ENCODE data around the gene FLT1.

FLT1 gene

GRCh38 chr13:28338742-28339141, 156.2 kb downstream of the FLT1 start:
- DNase-seq, result no peak

DNA sequence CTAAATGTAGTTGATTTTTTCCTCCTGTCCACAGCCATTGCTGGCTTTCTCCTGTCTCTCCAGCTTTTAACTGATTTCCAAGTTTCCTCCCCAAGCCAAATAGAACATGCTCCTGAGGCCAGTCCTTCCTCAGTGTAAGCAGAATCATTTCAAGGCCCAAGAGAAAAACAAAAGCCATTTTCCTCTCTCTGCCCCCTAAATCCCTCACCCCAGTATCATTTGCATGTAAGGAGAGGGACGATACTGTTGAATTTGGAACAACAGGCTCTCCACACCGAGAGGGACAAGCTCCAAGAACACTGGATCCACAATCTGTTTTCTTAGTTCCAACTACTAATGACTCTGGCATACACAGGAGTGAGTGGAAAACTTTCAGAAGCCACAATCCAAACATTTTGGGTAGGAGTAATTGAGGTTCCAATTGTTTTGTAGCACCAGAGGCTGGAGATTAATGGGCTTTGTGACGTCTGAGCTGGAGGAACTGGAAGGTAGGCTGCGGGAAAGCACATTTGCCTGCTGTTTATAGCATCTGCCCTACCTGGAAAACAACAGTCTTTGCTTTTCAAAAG, 156.8 kb downstream of the FLT1 start:
- no peak for DNase-seq

DNA sequence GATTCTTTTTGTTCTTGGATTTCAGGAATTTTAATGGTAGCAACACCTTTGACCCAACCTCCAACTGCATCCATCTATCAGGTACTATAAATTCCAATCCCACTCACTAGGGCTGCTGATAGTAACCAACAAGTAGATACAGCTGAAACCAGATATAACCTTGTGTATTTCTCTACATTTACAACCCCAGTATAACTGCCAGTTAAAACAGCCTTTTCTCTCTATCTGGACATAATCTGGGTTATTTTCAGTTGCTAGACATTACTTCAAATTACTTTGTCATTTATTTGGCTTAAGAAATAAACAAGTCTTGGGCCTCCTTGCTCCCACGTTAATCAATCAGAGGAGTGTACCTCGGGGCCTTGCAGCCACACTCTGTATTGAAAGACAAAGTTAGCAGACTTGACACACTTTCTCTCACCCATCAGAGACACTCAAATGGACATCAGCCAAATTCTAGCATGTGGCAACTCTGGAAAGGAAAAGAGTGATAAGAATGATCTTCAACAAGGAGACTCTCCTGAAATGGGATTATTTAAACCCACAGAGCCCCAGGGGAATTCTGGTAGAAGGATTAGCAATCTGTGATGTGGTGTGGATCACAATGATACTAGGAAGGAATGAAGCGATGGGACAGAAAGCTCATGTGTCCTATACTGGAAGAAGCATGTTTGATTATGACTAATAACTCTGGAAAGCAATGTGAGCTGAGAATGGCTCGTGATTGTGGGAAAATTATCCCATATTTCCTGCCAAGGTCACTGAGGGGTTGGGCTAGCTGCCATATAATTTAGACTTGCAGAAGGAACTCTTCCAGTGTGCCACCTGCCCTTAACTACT, 157.5 kb downstream of the FLT1 start:
- no peak for DNase-seq

DNA sequence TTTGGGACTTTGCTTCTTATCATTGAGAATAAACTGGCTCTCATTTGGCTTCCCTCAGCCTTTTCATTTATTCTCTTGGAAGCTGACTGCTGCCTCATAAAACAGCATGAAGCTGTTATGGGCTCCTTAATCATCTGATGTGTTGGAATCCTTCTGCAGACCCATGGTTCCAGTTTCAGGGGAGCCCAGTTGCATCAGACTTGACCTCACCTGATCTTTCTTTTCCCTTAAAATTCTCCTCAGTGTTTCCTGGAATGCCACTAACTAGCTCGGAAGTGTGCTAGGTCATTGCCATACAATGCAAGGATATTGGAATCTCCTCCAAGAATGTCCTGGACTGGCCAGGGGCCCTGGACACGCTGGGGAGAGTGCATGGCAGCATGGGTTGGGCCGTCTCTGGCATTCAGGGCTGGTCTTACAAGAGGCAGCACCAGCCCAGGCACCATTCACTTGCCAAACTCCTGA, 158.7 kb downstream of the FLT1 start:
- DNase-seq, result no peak

GRCh38 chr13:28333204-28333881, 161.6 kb downstream of the FLT1 start:
- DNase-seq, result no peak

- no peak for DNase-seq
Observed at GRCh38 chr13:28329395-28330158, 165.4 kb downstream of the FLT1 start.

GRCh38 chr13:28328271-28328607, 166.7 kb downstream of the FLT1 start:
- DNase-seq, result no peak

DNA sequence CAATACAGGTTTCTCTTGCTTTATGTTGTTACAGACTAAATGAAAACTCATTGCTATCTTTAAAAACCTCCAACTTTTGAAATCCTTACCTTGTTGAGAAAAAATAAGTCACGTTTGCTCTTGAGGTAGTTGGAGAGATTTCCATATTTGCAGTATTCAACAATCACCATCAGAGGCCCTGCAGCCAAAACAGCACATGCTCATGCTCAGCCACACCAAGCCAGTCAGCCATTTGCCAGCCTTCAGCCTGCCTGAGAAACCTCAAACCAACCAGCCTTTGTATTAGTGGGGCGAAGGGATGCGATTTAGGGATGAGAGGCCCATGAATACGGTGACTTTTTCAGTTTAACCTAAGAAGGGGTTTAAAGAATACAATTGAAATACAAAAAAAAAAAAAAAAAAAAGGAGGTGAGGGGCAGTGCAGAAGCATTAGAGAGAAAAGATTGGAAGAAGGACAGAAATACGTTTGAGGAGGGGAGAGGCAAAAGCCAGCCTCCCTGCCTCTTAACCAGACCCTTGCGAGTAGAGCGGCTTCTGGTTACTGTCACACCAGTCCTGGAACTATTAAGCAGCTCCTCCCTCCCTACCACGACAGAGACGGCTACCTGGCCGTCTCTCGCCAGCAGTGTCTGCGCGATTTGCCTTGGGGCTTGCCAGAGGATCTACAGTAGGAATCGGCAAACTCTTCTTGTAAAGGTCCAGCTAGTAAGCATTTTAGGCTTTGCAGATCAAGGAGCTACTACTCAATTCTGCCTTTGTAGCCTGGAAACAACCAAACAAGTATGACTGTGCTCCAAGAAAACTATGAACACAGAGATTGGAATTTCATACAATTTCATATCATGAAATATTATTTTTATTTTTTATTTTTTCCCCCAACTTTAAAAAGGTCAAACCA, 167.3 kb downstream of the FLT1 start:
- DNase-seq, result no peak

DNA sequence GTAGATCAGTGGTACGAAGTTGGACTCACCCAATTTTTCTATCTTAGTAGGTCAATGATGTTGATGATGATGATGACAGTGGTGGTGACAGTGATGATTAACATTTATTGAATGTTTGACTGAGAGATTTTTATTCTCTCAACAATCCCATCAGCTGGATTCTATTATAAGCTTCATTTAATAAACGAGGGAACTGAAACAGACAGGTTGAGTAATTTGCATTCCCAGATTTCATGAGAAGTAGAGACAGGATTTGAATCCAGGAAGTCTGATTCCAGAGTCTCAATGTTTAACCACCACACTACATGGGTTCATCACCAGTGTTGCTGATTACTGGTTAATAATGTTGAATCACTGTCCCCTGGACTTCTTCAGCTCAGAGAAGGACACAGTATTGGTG, 168.9 kb downstream of the FLT1 start:
- DNase-seq, result no peak

DNA sequence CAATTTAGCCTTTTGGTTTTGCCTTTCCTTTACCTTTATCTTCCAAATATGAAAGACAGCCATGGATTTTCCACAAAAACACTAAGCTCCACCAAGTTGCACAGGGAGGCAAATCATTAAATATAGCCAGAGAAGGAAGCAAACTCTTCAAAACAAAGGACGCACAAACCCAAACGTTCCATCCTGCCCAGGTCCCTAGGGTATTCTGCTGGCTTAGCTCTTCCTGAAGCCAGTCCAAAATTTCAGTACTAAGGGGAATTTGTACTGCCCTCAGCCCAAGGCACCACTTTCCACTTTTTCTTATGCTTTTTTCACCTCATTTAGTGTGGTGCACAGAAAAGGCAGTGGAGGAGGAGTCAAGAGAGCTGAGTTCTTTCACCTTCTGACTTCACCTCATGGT, 169.9 kb downstream of the FLT1 start:
- DNase-seq, result no peak

- DNase-seq, result peak; percentile 26 to 66
Observed at GRCh38 chr13:28324181-28324789, 170.6 kb downstream of the FLT1 start.

GRCh38 chr13:28322256-28322905, 172.5 kb downstream of the FLT1 start:
- DNase-seq, result no peak

- no peak for DNase-seq
Observed at GRCh38 chr13:28321756-28322155, 173.2 kb downstream of the FLT1 start.

DNA sequence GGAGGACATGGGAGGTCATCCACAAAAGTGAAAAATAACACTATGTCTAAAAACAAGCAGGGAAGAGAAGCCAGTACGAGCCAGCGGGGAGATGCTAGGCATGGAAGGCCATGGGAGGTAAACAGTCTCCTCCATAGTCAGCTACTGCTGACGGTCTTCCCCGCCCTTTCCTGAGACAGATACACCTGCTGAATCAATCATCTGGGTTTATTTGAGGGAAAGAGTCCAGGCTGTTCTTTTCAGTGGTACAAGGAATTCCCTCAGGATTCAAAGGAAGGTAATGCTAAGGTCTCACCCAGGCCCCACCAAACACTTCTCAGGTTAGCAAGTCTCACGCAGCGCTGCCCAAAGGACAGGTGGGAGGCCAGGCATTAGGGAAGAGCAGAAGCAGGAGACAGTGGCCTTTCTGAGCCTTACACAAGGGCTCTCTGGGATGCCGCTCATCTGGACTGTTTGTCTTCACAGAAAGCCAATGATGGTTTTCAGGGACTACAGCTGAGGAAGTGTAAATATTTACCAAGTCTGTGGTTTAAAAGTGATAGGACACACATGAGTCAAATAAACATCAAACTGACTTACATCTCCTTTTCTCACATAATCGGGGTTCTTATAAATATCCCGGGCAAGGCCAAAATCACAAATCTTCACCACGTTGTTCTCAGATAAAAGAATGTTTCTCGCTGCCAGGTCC, 173.9 kb downstream of the FLT1 start:
- DNase-seq, result no peak

DNA sequence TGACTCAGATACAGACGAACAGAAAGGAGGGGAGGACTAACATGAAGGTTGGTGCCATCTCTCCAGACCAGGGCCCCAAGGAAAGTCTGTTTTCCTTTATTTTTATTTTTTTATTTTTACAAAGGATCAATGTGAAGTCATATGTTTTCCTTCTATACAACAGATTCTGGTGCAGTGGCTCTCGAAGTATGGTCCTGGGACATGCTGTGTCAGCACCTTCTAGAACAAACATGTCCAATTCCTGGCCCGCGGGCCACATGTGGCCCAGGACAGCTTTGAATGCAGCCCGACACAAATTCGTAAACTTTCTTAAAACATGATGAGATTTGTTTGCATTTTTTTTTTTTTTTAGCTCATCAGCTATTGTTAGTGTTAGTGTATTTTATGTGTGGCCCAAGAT, 174.7 kb downstream of the FLT1 start:
- no peak for DNase-seq

- DNase-seq, result no peak
Observed at GRCh38 chr13:28319528-28319927, 175.4 kb downstream of the FLT1 start.

DNA sequence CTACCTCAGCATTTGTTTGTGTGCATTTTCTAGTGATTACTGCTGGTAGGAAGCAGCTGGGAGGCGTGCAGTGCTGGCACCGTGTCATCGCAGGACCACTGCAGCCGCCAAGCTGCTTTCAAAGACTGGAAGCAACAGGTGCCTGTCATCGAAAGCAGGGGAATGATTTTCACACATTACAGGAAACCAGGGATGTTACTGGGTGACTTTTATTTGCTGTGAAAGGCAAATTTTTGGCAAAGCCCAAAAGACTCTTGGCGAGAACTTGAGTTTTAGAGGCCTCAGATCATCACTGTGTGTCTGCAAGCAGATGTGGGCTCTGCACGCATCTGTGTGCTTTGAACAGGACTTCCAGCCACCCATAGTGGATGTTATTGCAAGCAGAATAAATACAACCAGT, 176.4 kb downstream of the FLT1 start:
- DNase-seq, result no peak

GRCh38 chr13:28316836-28317235, 178.1 kb downstream of the FLT1 start:
- peak; percentile 2 to 18 for DNase-seq

GRCh38 chr13:28316129-28316528, 178.8 kb downstream of the FLT1 start:
- DNase-seq, result no peak

DNA sequence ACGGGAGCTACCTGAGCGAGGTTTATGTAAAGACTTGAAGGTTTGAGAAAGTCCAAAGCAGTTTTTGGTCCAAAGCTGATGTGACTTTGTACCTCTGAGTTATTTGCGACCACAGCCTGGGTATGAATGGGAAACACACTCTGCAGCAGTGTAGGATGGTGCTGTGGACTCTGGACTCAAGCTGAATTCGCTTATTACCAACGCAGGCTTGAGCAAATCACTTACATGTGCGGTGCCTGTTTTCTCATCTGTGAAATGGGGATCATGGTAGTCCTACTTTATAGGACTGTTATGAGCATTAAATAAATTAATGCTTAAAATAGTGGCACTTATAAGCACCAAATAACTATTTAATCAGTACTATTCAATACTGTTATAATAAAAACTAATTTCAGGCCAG, 180.0 kb downstream of the FLT1 start:
- no peak for DNase-seq

DNA sequence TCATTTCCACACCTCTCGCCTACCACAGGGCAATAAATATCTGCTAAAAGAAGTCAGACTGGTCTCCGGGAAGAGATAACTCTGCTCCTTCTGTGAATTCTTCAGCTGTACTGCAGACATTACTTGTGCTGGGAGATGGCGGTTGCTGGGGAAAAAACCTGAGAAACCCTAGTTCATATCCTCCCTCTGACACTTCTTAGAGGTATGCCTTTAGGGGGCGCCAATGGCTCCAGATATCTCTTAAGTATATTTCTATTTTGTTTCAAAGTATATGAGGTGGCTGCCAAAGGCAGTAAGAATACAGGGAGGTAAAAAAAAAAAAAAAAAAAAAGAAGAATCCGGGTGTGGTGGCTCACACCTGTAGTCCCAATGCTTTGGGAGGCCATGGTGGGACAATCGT, 181.3 kb downstream of the FLT1 start:
- DNase-seq, result peak; percentile 15 to 19

Data from Kasumi-1 (cell line).